IPS DF 4.7 (cell line): ENCODE results near the gene CUEDC1.

Experiments
- DNase-seq: peaks from one replicate; pipeline ENCODE4 v3.0.0-alpha.2; 2013; ENCODE audit warnings: low spot score; ENCODE audit errors: extremely low read depth

CUEDC1 gene

GRCh38 chr17:57915985-57916757 is 39.0 kb downstream of the CUEDC1 start:
- no peak for DNase-seq

- no peak for DNase-seq
Measured at GRCh38 chr17:57915544-57915943, 39.7 kb downstream of the CUEDC1 start.

GRCh38 chr17:57914273-57915142 is 40.7 kb downstream of the CUEDC1 start:
- DNase-seq: no peak

- no peak for DNase-seq
Measured at GRCh38 chr17:57913575-57914272, 41.5 kb downstream of the CUEDC1 start.

GRCh38 chr17:57911834-57912673 is 43.2 kb downstream of the CUEDC1 start:
- no peak for DNase-seq

- DNase-seq: no peak
Measured at GRCh38 chr17:57910462-57911420, 44.5 kb downstream of the CUEDC1 start.

GRCh38 chr17:57909551-57909950 is 45.7 kb downstream of the CUEDC1 start:
- no peak for DNase-seq

- DNase-seq: no peak
Measured at GRCh38 chr17:57908278-57908677, 46.9 kb downstream of the CUEDC1 start.

GRCh38 chr17:57906910-57907309 is 48.3 kb downstream of the CUEDC1 start:
- no peak for DNase-seq

GRCh38 chr17:57905875-57906455 is 49.2 kb downstream of the CUEDC1 start:
- DNase-seq: no peak

GRCh38 chr17:57903961-57904360 is 51.3 kb downstream of the CUEDC1 start:
- no peak for DNase-seq

GRCh38 chr17:57902800-57903759 is 52.1 kb downstream of the CUEDC1 start:
- DNase-seq: no peak

GRCh38 chr17:57902117-57902799 is 53.0 kb downstream of the CUEDC1 start:
- DNase-seq: no peak

GRCh38 chr17:57900991-57901743 is 54.0 kb downstream of the CUEDC1 start:
- no peak for DNase-seq

GRCh38 chr17:57899822-57900221 is 55.4 kb downstream of the CUEDC1 start:
- DNase-seq: no peak

- DNase-seq: no peak
Measured at GRCh38 chr17:57899391-57899790, 55.8 kb downstream of the CUEDC1 start.
